NK-92 treated with Interleukin-12 subunit alpha and Interleukin-12 subunit beta, amount 100 ng/mL, for 24 hours (cell line): Measurements from ENCODE around the gene RPL15.

Source experiments
- DNase-seq: peaks from one replicate; lab custom pipeline; 2025; lab: John Stamatoyannopoulos, UW

Gene RPL15

GRCh38 chr3:23961913-23962312 lies 45.0 kb downstream of the RPL15 start:
- no peak for DNase-seq

- DNase-seq = no peak
These were observed 47.8 kb downstream of the RPL15 start for GRCh38 chr3:23964537-23965235.

GRCh38 chr3:23966328-23966727 lies 49.4 kb downstream of the RPL15 start:
- no peak for DNase-seq

- DNase-seq = no peak
These were observed 51.7 kb downstream of the RPL15 start for GRCh38 chr3:23968463-23969184.

GRCh38 chr3:23969393-23969792 lies 52.5 kb downstream of the RPL15 start:
- DNase-seq = no peak
